GM18508 (cell line): ENCODE results near the gene BUD31.

Source experiments
- ATAC-seq: cut with Tn5 transposase; IDR thresholded peaks from one replicate; pipeline ENCODE4 v1.9.1; 2021; ENCODE audit warnings: moderate number of reproducible peaks; ENCODE audit not compliant: insufficient read depth, unreplicated experiment

BUD31 gene

GRCh38 chr7:99457650-99458493 lies 49.1 kb downstream of the BUD31 start:
- no peak for ATAC-seq

GRCh38 chr7:99459087-99459486 lies 50.3 kb downstream of the BUD31 start:
- ATAC-seq, result no peak

- ATAC-seq, result no peak
Measured at GRCh38 chr7:99460651-99461050, 51.9 kb downstream of the BUD31 start.

GRCh38 chr7:99461221-99461620 lies 52.5 kb downstream of the BUD31 start:
- ATAC-seq, result no peak

- no peak for ATAC-seq
Measured at GRCh38 chr7:99465421-99465768, 56.6 kb downstream of the BUD31 start.

- ATAC-seq, result no peak
Measured at GRCh38 chr7:99468336-99468918, 59.7 kb downstream of the BUD31 start.
